NT2/D1 (cell line): ENCODE data around the gene TLCD1.

Source experiments
- SUZ12 ChIP-seq: IDR thresholded peaks from 2 replicates; pipeline ENCODE4 v1.6.1; 2011; ENCODE audit not compliant: insufficient read length, insufficient read depth; ENCODE audit errors: extremely low read depth
- YY1 ChIP-seq: IDR thresholded peaks from 2 replicates; pipeline ENCODE4 v1.6.1; 2011; ENCODE audit not compliant: insufficient read length, insufficient read depth
- ZNF274 ChIP-seq: IDR thresholded peaks from 2 replicates; pipeline ENCODE4 v1.6.1; 2011; ENCODE audit warnings: mild to moderate bottlenecking, low read depth, low read length

DNA sequence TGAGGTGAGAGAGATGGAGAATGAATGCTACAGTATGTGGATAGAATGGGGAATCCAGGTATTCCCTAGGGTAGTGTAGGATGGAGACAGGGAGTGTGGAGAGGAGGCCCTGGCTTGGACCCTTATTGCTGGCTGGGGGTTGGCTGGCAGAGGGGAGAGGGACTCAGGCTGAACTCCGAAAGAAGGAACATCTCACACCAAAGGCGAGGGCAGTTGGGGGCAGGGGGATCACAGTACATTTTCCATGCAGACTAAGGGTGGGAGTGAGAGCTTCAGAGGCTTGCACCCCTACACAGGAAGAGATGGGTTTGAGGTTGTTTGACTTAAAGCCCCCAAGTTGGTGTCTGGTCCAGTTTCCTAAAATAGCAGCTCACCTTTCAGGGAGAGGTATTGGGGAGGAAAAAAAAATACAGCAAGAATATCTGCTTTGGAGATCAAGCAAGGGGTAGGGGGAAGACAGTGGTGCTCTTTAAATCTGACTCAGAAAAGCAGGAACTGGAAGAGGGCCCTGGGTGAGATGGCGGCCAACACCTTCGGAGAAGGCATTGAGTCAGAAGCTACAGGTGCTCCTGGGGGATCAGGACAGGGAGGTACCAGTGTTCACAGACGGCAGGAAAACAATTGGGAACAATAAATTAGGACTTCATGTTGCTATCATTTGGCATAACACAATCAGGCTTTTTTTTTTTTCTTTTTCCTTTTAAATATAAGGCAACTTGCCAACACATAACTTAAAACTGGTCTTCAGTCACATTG, 30.2 kb upstream of the TLCD1 start:
- TF ChIP-seq YY1 = no peak
- TF ChIP-seq ZNF274 = no peak
- no peak for TF ChIP-seq SUZ12
